K562 treated with DMSO at 1 percent for 24 hours (cell line): ENCODE results near the gene NGF. TPM values are rescaled to one million over a fixed set of nuclear protein-coding genes. Genes with fewer than 3 reads are reported as not detected.

ENCODE experiments used
- total RNA-seq: library from RNA; unstranded; fragments of 300-600 nt; gene quantifications from 2 replicates; pipeline ENCODE4 v1.2.3, GENCODE V29; 2022; ENCODE audit warnings: low read depth; ENCODE audit not compliant: insufficient read depth

Gene NGF
- not detected in 2 replicates for total RNA-seq

DNA sequence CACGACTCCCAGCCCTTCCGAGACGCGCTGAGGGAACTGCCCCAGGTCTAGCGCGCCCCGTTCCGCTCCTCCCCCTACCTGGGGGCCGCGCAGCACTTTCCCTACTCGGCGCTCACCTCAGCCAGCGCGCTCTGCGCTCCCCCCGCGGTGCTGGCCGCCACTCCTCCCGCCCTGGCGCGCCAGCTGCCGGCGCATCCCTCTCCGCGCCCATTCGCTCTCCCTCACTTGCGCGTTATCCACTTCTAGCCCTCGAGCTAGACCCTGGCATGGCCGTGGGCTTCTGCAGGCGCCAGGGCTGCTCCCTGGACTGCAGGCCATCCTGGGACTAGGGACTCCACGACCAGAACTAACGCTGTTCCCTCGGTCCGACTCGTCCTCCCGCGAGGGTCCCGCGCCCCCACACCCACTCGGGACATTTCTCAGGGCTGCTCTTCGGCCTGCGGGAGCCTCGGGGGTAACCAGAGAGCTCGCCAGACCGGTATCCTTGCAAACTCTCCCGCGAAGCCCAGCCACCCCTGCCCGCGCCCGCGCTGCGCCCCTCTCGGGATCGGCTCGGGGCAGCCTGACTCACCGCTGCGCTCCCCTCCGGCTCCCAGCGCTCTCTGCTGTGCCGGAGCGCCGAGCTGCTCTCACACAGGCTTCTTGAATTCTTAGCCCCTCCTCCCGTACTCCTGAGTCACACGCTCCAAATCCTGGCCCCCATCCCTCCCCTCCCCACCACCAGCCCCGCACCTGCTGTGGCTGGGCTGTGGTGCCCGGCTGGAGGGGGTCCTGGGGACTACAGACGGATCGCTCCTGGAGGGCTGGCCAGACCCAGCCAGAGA, at the start of gene NGF:
NGF (minus strand) TSS at position 617 of the 824 bp plus-strand sequence. CDS start 51,454 bp downstream, outside the sequence.

Other genes starting within 250 kb of the NGF start
- not detected in 2 replicates for gene TSPAN2, start 248.7 kb downstream of the NGF start, total RNA-seq